H1 (cell line): ENCODE results near the gene METRNL. TPM values are rescaled to one million over a fixed set of nuclear protein-coding genes. Genes with fewer than 3 reads are reported as not detected.

Experiments used
- CTCF ChIA-PET: fragments of 300-600 bp; sonication (Branson Sonifier 250); formaldehyde crosslinking; loops from one replicate; lab custom pipeline; 2021; ENCODE audit not compliant: partially characterized antibody; lab: Charles Lee
- POLR2A ChIA-PET: fragments of 300-600 bp; sonication (Branson Sonifier 250); formaldehyde crosslinking; loops from one replicate; lab custom pipeline; 2021; ENCODE audit warnings: inconsistent platforms; ENCODE audit not compliant: partially characterized antibody; lab: Charles Lee
- DNase-seq, 2 experiments: peaks; one replicate each; pipeline versions ENCODE4 v3.0.0 to v3.0.0-alpha.2; 2010 to 2022; ENCODE audit warnings: low spot score in 2 of 2, low read depth in 1 of 2, mixed read lengths in 1 of 2
- FAIRE-seq: peaks from 2 replicates; lab custom pipeline; 2011; peaks lifted over from hg19 to GRCh38; lab: Jason Lieb, UNC
- H2AFZ ChIP-seq: 2 replicates; pipeline ENCODE4 v1.8.1; 2012; ENCODE audit warnings: low read length, inconsistent platforms
- H2AK5ac ChIP-seq: 2 replicates; pipeline ENCODE4 v1.6.1; 2013; ENCODE audit warnings: low read depth, low read length
- H2BK120ac ChIP-seq: replicated peaks from 2 replicates; pipeline ENCODE3; 2013; ENCODE audit warnings: low read depth, low read length, inconsistent platforms
- H2BK12ac ChIP-seq: 2 replicates; pipeline ENCODE4 v1.6.1; 2013; ENCODE audit warnings: low read depth, low read length
- H2BK15ac ChIP-seq: 2 replicates; pipeline ENCODE4 v1.6.1; 2013; ENCODE audit warnings: low read length
- H2BK20ac ChIP-seq: 2 replicates; pipeline ENCODE4 v1.6.1; 2013; ENCODE audit warnings: low read length
- H2BK5ac ChIP-seq: 2 replicates; pipeline ENCODE4 v1.6.1; 2013; ENCODE audit warnings: low read depth, low read length
- H3K14ac ChIP-seq: 2 replicates; pipeline ENCODE4 v1.6.1; 2013; ENCODE audit warnings: inconsistent platforms; ENCODE audit not compliant: insufficient read length
- H3K18ac ChIP-seq: 2 replicates; pipeline ENCODE4 v1.6.1; 2013; ENCODE audit warnings: low read length; ENCODE audit errors: extremely low read depth
- H3K23ac ChIP-seq: 2 replicates; pipeline ENCODE4 v1.6.1; 2013; ENCODE audit warnings: inconsistent platforms; ENCODE audit not compliant: insufficient read length
- H3K23me2 ChIP-seq: 2 replicates; pipeline ENCODE4 v1.6.1; 2013; ENCODE audit warnings: low read depth, low read length
- H3K27ac ChIP-seq: 2 replicates; pipeline ENCODE4 v1.6.1; 2011; ENCODE audit warnings: low read depth, low read length, inconsistent platforms
- H3K27me3 ChIP-seq, 4 experiments: replicated peaks in 1 of 4; 1 replicate in 1 of 4; 2 replicates in 3 of 4; pipeline versions ENCODE4 v1.6.1 to v1.8.1; 2011 to 2013; ENCODE audit warnings: low read length in 3 of 4, mild to moderate bottlenecking in 3 of 4, inconsistent platforms in 2 of 4, mixed read lengths in 2 of 4, moderate library complexity in 1 of 4; ENCODE audit not compliant: control insufficient read depth in 3 of 4, insufficient read depth in 3 of 4; ENCODE audit errors: extremely low read depth in 1 of 4
- H3K36me3 ChIP-seq, 4 experiments: 2 replicates each; pipeline versions ENCODE4 v1.6.1 to v1.8.1; 2011 to 2013; ENCODE audit warnings: mild to moderate bottlenecking in 4 of 4, low read length in 3 of 4, moderate library complexity in 2 of 4, control low read depth in 1 of 4, inconsistent platforms in 1 of 4; ENCODE audit not compliant: insufficient read depth in 4 of 4, control insufficient read depth in 2 of 4
- H3K4ac ChIP-seq: replicated peaks from 2 replicates; pipeline ENCODE3; 2013; ENCODE audit warnings: low read length, low read depth, mixed read lengths, inconsistent platforms; ENCODE audit not compliant: insufficient read length
- H3K4me1 ChIP-seq, 4 experiments: replicated peaks in 1 of 4; 1 replicate in 1 of 4; 2 replicates in 3 of 4; pipeline versions ENCODE4 v1.6.1 to v1.8.1; 2011 to 2013; ENCODE audit warnings: low read length in 3 of 4, inconsistent platforms in 2 of 4, mixed read lengths in 1 of 4; ENCODE audit not compliant: insufficient read depth in 4 of 4, control insufficient read depth in 3 of 4
- H3K4me2 ChIP-seq, 2 experiments: 2 replicates each; pipeline versions ENCODE4 v1.6.1 to v1.8.1; 2011 to 2013; ENCODE audit warnings: low read depth in 2 of 2, low read length in 2 of 2, control low read depth in 1 of 2, inconsistent platforms in 1 of 2, mild to moderate bottlenecking in 1 of 2; ENCODE audit not compliant: insufficient read depth in 1 of 2
- H3K4me3 ChIP-seq, 4 experiments: fragments of 200-600, 300-600 bp in 1 of 4; sonication (generic), shearing (Covaris generic), sonication (Bioruptor Twin) in 1 of 4; 2 replicates each; pipeline versions ENCODE4 v1.5.1 to v1.8.1; 2011 to 2016; ENCODE audit warnings: low read length in 4 of 4, low read depth in 3 of 4, control low read depth in 2 of 4, inconsistent platforms in 2 of 4, mild to moderate bottlenecking in 2 of 4, mixed read lengths in 1 of 4, moderate library complexity in 1 of 4; ENCODE audit not compliant: insufficient read depth in 2 of 4; ENCODE audit errors: extremely low read depth in 1 of 4
- H3K56ac ChIP-seq: replicated peaks from 2 replicates; pipeline ENCODE3; 2013; ENCODE audit warnings: low read depth, mild to moderate bottlenecking, mixed read lengths, low read length, inconsistent platforms; ENCODE audit not compliant: insufficient read length
- H3K79me1 ChIP-seq: 2 replicates; pipeline ENCODE4 v1.6.1; 2013; ENCODE audit warnings: low read depth, low read length, control low read depth
- H3K79me2 ChIP-seq, 2 experiments: 2 replicates each; pipeline versions ENCODE4 v1.6.1 to v1.8.1; 2012 to 2013; ENCODE audit warnings: low read length in 2 of 2, mild to moderate bottlenecking in 2 of 2, inconsistent platforms in 1 of 2; ENCODE audit not compliant: insufficient read depth in 2 of 2, control insufficient read depth in 1 of 2
- H3K9ac ChIP-seq, 4 experiments: replicated peaks in 1 of 4; 1 replicate in 1 of 4; 2 replicates in 3 of 4; pipeline versions ENCODE4 v1.6.1 to v1.8.1; 2011 to 2013; ENCODE audit warnings: low read depth in 3 of 4, low read length in 3 of 4, control low read depth in 2 of 4, mild to moderate bottlenecking in 2 of 4, moderate library complexity in 2 of 4, inconsistent platforms in 1 of 4; ENCODE audit errors: extremely low read depth in 1 of 4
- H3K9me3 ChIP-seq, 2 experiments: 2 replicates each; pipeline versions ENCODE4 v1.6.1 to v1.8.1; 2012 to 2013; ENCODE audit warnings: mild to moderate bottlenecking in 2 of 2, moderate library complexity in 2 of 2, control low read depth in 1 of 2, inconsistent platforms in 1 of 2, low read depth in 1 of 2, low read length in 1 of 2, mixed read lengths in 1 of 2; ENCODE audit not compliant: insufficient read depth in 2 of 2
- H4K20me1 ChIP-seq, 2 experiments: replicated peaks in 1 of 2; 2 replicates each; pipeline versions ENCODE3 to v1.8.1; 2011 to 2013; ENCODE audit warnings: inconsistent platforms in 2 of 2, low read length in 2 of 2, mild to moderate bottlenecking in 1 of 2; ENCODE audit not compliant: insufficient read depth in 2 of 2, control insufficient read depth in 1 of 2
- H4K5ac ChIP-seq: 2 replicates; pipeline ENCODE4 v1.6.1; 2013; ENCODE audit warnings: low read length, low read depth, mixed read lengths, inconsistent platforms; ENCODE audit not compliant: insufficient read length
- H4K8ac ChIP-seq: 2 replicates; pipeline ENCODE4 v1.8.0; 2013; ENCODE audit warnings: mild to moderate bottlenecking, moderate library complexity, low read length, inconsistent platforms; ENCODE audit not compliant: insufficient read depth; ENCODE audit errors: extremely low read depth
- H4K91ac ChIP-seq: replicated peaks from 2 replicates; pipeline ENCODE3; 2013; ENCODE audit warnings: low read length, mixed read lengths, inconsistent platforms; ENCODE audit not compliant: insufficient read length
- TEAD4 ChIP-seq: IDR thresholded peaks from 2 replicates; pipeline ENCODE4 v1.6.1; 2012; ENCODE audit warnings: low read depth, low read length, inconsistent platforms, mixed read lengths
- WGBS, 2 experiments: shearing (Covaris generic) in 1 of 2; methylation state at CpG; one replicate each; pipeline versions ENCODE4 v1.1.6 to v1.1.7; 2013 to 2015; ENCODE audit warnings: low lambda C conversion rate in 2 of 2, mixed read lengths in 2 of 2, inconsistent platforms in 1 of 2, low coverage in 1 of 2, missing lambda C conversion rate in 1 of 2; ENCODE audit not compliant: insufficient replicate concordance in 2 of 2, insufficient coverage in 1 of 2, insufficient read length in 1 of 2; ENCODE audit errors: extremely low coverage in 1 of 2, missing lambda C conversion rate in 1 of 2; 5-methylcytosine and 5-hydroxymethylcytosine counted together
- polyA plus RNA-seq, 7 experiments: library from polyadenylated mRNA; depleted of rRNA in 3 of 7; stranded (reverse) in 5 of 7; unstranded in 2 of 7; fragments of >200 nt in 5 of 7; fragments of 200-250 nt in 2 of 7; gene quantifications; 1 replicate in 5 of 7; 2 replicates in 1 of 7; 4 replicates in 1 of 7; pipeline versions ENCODE4 v1.2.1 to v1.2.3, GENCODE V29; 2011 to 2013; ENCODE audit warnings: missing spikeins in 2 of 7, mixed read lengths in 2 of 7
- total RNA-seq: library from RNA; stranded (reverse); fragmentation: NEBNext Ultra II Directional; extraction: Animal tissue kit (Norgen Biotek cat#: 25700); gene quantifications from 2 replicates; pipeline ENCODE4 v1.2.1, GENCODE V29; 2021

Gene METRNL
- total and polyA plus RNA-seq, 2 of the 8 experiments (the other 6 are each of a cell fraction or from before 2014, with no cell fraction given) = 13.9 to 14.2 TPM

DNA sequence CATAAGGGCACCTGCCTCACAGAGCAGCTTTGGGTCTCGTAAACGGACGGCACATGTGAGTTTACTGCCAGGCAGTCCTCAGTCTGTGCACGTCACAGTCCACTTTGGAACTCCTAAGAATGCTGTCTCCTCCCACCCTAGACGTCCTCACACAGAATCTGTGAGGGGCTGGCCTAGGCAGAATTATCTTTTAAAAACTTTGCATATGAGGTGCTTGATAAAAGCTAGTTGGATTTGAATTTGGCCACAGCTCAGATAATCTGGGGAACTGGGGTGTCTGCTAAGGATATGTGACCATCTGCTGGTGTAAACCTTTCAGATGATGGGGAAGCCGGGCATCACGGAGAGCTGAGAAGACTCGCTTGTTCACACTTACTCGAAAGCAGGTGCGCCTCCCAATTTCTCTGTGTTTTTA, 64.4 kb downstream of the METRNL start:
- no peak overlapping the region; a peak in 2 of 8 replicates for H3K4me3 ChIP-seq
- H3K36me3 ChIP-seq = no peaks in the 10 kb centered on the region
- CTCF ChIA-PET = interaction anchor here (0.7 to 1.4 kb wide), 2 partner anchors 13 to 362 kb away, joined by 3 to 4 read pairs; no protein-coding TSS in a partner anchor
- POLR2A ChIA-PET = no interaction called here
- TF ChIP-seq TEAD4 = no peak
- TF ChIP-seq, all 59 proteins: peak for 0
- H3K9ac ChIP-seq = no peak overlapping the region
- no peak overlapping the region for H2BK15ac ChIP-seq
- no peak overlapping the region for H4K5ac ChIP-seq
- DNase-seq (no peak), FAIRE-seq (no peak)
- no peak overlapping the region for H4K8ac ChIP-seq
- no peak overlapping the region for H4K91ac ChIP-seq
- no peak overlapping the region for H3K4ac ChIP-seq
- no peak overlapping the region for H3K18ac ChIP-seq
- H3K56ac ChIP-seq = no peak overlapping the region
- no peak overlapping the region for H2BK5ac ChIP-seq
- H3K9me3 ChIP-seq = peaks cover 51 to 64% of the 10 kb centered on the region in 2 experiments
- no peak overlapping the region for H2BK20ac ChIP-seq
- no peak overlapping the region for H2AK5ac ChIP-seq
- H4K20me1 ChIP-seq = no peaks in the 10 kb centered on the region
- no peak overlapping the region for H3K14ac ChIP-seq
- H3K79me2 ChIP-seq = no peaks in the 10 kb centered on the region
- H2AFZ ChIP-seq = no peak overlapping the region
- no peaks in the 10 kb centered on the region; the same call in 1 of the 2 replicates for H3K79me1 ChIP-seq
- H3K4me1 ChIP-seq = no peaks in the 10 kb centered on the region
- no peak overlapping the region for H3K4me2 ChIP-seq
- no peaks in the 10 kb centered on the region for H3K23me2 ChIP-seq
- 82% methylated on average over 10 of the region's 10 CpGs; no CpG with 5 or more reads in 1 of the 2 experiments for WGBS, 2 experiments
- no peaks in the 10 kb centered on the region for H3K27me3 ChIP-seq
- H3K27ac ChIP-seq = no peak overlapping the region
- no peak overlapping the region for H3K23ac ChIP-seq
- H2BK120ac ChIP-seq = no peak overlapping the region
- H2BK12ac ChIP-seq = no peak overlapping the region

Other genes starting within 250 kb of the METRNL start
- not detected in 2 replicates for gene ZNF750, start 239.6 kb upstream of the METRNL start, total RNA-seq
- 0.02 TPM in 1 of 2 replicates, not detected in the other for gene ZNF750, start 239.6 kb upstream of the METRNL start, polyA plus RNA-seq (2011; rRNA removed)